RWPE1 (cell line): ENCODE results near the gene COL9A2.

Experiments used
- CTCF ChIA-PET: fragments of 350-600 bp; sonication (Branson Sonifier 250); formaldehyde crosslinking; extraction: SDS; loops from one replicate; lab custom pipeline; 2021; lab: Yijun Ruan, JAX
- POLR2A ChIA-PET: fragments of 400-600 bp; formaldehyde crosslinking; extraction: SDS; loops from one replicate; lab custom pipeline; 2020; ENCODE audit warnings: antibody characterized with exemption; ENCODE audit not compliant: low non-redundant PET; lab: Yijun Ruan, JAX
- DNase-seq: peaks from one replicate; pipeline ENCODE4 v3.0.0; 2012; ENCODE audit warnings: low spot score
- H3K27ac ChIP-seq: fragments of 450-650 bp; 2 replicates; pipeline ENCODE4 v1.5.1; 2017
- TF ChIP-seq, protein P1 (sequence below): fragments of 450-650 bp; conservative IDR thresholded peaks from 2 replicates; pipeline ENCODE4 v1.5.1; 2017; ENCODE audit warnings: low read depth, mild to moderate bottlenecking

COL9A2 gene

DNA sequence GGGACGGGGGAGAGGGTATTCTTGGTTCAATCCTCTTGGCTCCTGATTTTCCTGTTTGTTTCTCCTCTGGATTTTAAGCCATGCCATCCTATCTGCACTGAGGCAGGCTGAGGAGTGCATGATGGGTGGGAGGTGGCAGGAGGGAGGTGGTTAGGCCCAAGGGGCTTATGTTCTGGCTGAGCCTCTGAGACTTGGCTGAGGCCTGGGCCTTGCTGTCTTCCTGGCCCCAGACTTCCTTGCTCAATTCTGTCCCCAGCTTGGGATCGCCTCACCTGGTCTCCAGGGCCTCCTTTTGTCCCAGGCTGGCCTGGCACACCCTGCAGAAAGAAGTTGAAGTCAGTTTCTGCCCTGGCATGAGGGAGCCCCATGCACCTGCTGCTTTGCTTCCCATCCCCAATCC, 11.2 kb downstream of the COL9A2 start:
- no peak for DNase-seq
- no peak overlapping the region for H3K27ac ChIP-seq
- TF ChIP-seq, protein P1, sequence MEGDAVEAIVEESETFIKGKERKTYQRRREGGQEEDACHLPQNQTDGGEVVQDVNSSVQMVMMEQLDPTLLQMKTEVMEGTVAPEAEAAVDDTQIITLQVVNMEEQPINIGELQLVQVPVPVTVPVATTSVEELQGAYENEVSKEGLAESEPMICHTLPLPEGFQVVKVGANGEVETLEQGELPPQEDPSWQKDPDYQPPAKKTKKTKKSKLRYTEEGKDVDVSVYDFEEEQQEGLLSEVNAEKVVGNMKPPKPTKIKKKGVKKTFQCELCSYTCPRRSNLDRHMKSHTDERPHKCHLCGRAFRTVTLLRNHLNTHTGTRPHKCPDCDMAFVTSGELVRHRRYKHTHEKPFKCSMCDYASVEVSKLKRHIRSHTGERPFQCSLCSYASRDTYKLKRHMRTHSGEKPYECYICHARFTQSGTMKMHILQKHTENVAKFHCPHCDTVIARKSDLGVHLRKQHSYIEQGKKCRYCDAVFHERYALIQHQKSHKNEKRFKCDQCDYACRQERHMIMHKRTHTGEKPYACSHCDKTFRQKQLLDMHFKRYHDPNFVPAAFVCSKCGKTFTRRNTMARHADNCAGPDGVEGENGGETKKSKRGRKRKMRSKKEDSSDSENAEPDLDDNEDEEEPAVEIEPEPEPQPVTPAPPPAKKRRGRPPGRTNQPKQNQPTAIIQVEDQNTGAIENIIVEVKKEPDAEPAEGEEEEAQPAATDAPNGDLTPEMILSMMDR, result no peak
- ChIA-PET POLR2A (no interaction called here), CTCF (interaction anchor here (0.8 to 1.9 kb wide), 3 partner anchors 33 to 191 kb away, joined by 3 to 11 read pairs (median 8); no protein-coding TSS in a partner anchor)

GRCh38 chr1:40305451-40305850, 11.6 kb downstream of the COL9A2 start:
- TF ChIP-seq, protein P1, result no peak
- POLR2A ChIA-PET, result no interaction called here
- DNase-seq, result peak; percentile 21

DNA sequence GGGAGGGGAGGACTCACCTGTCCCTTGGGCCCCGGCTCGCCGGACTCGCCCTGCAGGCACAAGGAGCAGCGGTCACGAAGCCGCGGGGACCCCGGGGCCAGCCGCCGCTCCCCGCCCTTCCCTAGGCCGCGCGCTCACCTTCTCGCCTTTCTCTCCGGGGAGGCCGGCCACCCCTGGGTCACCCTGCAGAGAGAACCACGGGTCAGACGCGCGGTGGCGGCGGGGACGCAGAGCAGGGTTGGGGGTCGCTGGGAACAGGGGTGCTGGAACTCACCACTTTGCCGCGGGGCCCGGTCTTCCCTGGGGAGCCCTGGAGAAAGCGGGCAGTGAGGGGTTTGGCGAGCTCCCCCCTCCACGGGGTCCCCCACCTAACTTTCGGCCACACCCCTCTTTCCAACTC, 13.3 kb downstream of the COL9A2 start:
- H3K27ac ChIP-seq, result no peak overlapping the region
- ChIA-PET POLR2A (no interaction called here), CTCF (no interaction called here)
- no peak for DNase-seq
- TF ChIP-seq, protein P1, result no peak

More at GRCh38 chr1:40305451-40305850, 11.6 kb downstream of the COL9A2 start:
- CTCF ChIA-PET, result interaction anchor here (0.6 to 1.9 kb wide), 6 partner anchors 9 to 567 kb away, joined by 3 to 11 read pairs (median 4); partner anchors contain the start of gene PPIE
- no peak overlapping the region for H3K27ac ChIP-seq

DNA sequence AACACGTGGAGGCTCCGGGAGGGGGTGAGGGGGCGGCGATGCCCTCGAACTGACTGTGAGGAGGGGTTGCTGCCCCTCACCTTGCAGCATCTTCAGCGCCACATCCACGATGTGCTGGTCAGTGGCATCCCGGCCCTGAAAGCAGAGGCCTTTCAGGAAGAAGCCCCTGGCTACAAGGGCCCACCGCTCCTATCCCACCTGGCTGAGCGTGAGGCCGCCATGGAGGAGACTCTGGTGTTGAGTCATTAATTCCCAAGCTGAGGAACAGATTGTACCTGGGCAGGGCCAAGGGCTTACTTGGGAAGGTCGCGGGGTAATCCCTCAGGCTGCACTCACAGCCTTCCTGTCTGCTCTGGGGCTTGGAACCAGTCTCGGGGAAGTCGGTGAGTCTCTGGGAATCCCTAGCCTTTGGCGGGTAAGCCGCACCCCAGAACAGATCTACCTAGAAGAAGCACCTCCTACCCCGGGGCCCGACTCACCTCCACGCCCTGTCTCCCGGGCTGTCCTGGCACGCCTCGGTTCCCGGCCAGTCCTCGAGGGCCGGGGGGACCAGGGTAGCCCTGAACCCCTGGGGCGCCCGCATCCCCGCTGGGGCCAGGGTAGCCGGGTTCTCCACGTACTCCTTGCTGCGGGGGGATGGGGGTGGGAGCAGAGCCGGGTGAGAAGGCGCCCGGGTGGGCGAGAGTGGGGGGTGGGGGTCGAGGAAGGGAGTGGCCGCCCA, 13.9 kb downstream of the COL9A2 start:
- ChIA-PET POLR2A (no interaction called here), CTCF (no interaction called here)
- H3K27ac ChIP-seq, result no peak overlapping the region
- TF ChIP-seq, protein P1, result no peak
- DNase-seq, result peak; percentile 26

- ChIA-PET POLR2A (no interaction called here), CTCF (no interaction called here)
- no peak overlapping the region for H3K27ac ChIP-seq
Measured at GRCh38 chr1:40302475-40302874, 14.6 kb downstream of the COL9A2 start.

DNA sequence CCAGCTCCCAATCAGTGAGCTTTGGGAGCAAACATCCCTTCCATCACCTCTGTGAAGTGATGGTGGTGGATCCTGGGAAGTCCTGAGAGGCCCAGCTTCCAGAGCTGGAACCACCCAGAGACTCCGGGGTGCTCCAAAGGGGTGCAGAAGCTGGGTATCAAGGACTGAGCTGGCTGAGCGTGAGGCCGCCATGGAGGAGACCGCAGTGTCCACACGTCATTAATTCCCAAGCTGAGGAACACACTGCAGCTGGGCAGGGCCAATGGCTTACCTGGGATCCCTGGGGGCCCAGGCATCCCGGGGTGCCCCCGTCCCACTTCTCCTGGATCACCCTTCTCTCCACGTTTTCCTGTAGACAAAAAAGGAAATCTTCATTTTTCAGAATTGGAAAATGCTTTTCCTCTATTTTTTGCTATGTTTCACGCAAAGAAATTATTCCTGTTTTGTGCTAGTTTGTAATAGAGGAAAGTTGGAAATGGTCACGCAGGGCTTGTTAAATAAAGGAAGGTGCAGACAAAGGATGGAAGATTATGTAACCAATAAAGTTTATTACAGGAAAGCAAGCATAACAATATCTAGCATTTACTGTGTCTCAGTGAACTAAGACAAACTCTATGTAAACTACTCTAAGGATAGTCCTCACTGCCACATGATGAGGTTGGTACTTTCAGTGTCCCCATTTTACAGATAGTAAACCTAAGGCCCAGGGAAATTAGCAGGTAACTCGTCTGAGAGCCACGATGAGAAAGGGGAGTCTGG, 15.4 kb downstream of the COL9A2 start:
- no peak for DNase-seq
- ChIA-PET POLR2A (no interaction called here), CTCF (no interaction called here)
- TF ChIP-seq, protein P1, result no peak
- no peak overlapping the region for H3K27ac ChIP-seq

More at GRCh38 chr1:40302475-40302874, 14.6 kb downstream of the COL9A2 start:
- TF ChIP-seq, protein P1, result no peak
- no peak for DNase-seq
